Kidney capillary endothelial cell (primary cell): ENCODE measurements around the gene NTM.
"Not testable (repeated sequence)": the region's sequence is repeated elsewhere in the genome, so short reads cannot be mapped to it uniquely, and the experiment has no call there.

Source experiments
- DNase-seq: peaks from one replicate; pipeline ENCODE4 v3.0.0-alpha.2; 2018; ENCODE audit warnings: low spot score

Gene NTM

DNA sequence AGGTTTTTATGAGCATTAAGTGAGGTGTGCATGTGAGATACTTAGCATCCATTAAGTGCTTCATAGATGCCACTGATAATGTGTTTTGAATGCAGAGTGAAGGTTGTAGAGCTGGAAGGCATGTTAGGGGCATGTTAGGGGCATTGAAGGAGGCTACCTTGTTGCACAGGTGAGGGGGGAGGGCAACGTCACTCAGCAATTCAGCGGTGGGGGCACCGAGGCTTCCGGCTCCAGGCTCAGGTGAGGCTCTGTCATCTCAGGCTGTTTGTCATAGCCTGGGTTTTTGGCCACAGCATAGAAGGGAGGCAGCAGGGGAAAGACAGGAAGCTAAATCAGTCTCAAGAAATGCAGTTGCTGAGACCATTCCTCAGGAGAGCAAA is 299.0 kb downstream of the NTM start:
- DNase-seq = no peak

GRCh38 chr11:131670876-131671275 is 300.5 kb downstream of the NTM start:
- no peak for DNase-seq

DNA sequence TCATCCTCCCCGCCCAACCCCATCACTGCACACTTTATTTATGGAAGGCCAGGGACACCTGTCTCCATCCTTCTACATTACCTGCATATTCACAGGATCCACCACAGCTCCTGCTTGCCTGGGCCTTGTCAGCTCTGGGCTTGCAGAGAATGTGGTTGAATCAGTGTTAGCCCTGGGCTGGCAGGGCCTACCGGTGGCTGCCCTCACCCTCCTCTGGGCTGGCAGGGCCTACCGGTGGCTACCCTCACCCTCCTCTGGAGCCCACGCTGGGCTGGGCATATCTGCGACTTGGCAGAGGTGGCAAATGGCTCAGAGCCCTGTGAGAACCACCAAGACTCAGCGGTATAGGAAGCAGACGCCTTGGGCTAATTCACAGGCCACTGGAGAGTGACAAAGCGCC is 300.9 kb downstream of the NTM start:
- DNase-seq = no peak

- DNase-seq = no peak
These were observed 301.3 kb downstream of the NTM start for GRCh38 chr11:131671734-131672133.

DNA sequence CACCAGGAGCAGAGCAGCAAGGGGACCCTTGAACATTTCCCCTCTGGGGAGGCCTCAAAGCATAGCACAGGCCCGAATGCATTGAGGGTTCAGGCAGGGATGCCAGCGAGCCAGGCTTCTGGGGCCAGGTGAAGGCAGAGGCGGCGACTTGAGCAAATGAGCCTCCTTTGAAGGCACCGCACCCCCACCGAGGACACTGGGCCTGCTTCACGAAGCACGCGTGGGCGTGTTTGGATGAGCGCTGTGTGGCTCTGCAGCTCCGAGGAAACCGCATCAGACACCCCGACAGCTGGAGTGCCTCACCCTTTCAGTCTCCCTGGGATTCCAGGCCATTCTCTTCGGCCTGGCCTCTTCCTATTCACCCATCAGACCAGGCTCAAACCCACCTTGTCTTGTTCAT is 301.8 kb downstream of the NTM start:
- DNase-seq = no peak

- peak; percentile 60 for DNase-seq
These were observed 303.8 kb downstream of the NTM start for GRCh38 chr11:131674051-131674755.

DNA sequence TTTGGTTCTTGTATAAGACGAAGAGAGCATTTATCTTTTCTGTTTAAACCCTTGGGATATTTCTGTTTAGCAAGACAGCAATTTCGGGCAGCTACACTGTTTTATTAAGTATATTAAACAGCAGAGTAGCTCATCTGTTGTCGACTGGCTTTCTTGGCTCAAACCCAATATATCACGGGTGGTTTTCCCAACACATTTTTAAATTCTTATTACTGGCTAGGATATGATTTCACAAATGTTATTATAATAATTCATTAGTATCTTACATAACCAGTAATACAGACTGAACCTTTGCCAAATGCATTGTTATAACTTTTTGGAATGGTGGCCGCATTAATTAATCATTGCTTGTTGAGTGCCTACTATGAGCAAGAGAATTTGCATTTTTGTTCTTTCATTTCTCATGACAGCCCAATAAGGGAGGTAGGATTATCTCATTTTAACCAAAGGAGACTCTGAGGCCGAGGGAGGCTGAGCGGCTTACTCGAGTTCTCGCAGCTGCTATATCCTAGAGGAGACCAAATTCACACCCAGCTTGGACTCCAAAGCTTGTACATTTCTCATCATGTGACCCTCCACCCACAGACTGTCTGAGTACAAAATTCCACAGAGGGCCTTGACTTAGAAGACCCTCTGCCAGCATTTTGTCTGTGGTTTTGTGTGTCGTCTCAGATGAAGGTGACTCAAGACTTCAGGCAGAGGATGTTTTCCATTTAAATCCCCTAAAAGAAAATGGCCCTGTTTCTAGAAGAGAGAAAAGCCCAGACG is 304.9 kb downstream of the NTM start:
- DNase-seq = no peak

DNA sequence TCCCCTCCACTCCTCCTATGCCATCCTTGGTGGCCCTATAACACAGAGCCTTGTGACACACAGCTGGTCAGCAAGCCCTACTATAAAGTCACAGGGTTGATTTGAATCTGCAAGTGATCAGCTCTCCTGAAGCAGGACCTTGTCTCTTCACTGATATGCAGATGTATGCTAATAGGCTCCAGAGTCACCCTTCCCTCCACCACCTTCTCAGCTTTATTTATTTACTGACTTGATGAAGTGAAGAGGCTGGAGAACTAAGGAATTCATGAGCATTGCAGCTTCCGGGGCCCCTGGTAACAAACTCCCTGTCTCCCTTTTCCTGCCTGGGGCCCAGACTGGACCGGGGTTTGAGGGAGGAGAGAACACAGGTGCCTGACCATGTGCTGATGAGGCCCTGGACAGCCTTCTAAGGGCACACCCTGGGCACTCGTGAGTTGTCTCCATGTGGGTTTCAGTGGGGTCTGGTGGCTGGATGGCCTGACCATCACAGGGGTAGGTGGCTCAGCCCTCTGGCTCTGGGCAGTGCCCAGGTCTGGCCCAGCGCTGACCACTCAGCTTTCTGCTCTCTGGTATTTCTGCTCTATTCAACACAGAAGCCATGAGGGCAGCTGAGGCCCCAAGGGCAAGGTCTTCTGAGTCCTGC is 307.5 kb downstream of the NTM start:
- DNase-seq = no peak

- no peak for DNase-seq
These were observed 308.4 kb downstream of the NTM start for GRCh38 chr11:131678658-131679340.

- DNase-seq = not testable (repeated sequence)
These were observed 310.0 kb downstream of the NTM start for GRCh38 chr11:131680448-131680847.

GRCh38 chr11:131681920-131682319 is 311.5 kb downstream of the NTM start:
- no peak for DNase-seq

DNA sequence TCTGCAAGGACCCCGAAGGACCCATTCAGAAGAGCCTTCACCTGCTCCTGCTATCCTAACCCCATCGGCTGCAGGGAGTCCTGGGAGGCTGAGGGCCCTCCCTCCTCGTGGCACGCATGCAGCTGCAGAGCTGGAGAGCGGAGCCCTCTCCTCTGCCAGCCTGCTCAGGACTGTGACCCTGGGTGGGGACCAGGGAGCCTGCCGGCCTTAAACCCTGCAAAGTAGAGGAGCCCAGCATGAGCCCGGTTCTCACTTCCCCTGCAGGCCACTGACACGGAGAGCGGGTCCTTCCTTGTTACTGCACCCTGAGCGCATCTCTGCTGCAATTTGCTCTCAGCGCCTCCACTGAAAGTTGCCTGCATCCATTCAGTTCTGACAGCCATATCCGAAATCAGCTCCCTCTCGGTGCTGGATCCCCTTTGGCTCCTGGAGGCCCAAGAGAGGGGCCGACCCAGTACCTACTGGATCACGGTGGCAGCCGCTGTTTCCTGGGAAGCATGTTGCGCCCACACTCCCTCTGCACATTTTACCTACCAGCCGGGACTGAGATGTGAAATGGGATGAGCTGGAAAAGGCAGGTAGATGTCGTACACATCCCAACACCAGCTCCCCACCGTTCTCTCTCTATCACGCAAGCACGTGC is 312.1 kb downstream of the NTM start:
- no peak for DNase-seq

GRCh38 chr11:131683131-131683530 is 312.7 kb downstream of the NTM start:
- no peak for DNase-seq

DNA sequence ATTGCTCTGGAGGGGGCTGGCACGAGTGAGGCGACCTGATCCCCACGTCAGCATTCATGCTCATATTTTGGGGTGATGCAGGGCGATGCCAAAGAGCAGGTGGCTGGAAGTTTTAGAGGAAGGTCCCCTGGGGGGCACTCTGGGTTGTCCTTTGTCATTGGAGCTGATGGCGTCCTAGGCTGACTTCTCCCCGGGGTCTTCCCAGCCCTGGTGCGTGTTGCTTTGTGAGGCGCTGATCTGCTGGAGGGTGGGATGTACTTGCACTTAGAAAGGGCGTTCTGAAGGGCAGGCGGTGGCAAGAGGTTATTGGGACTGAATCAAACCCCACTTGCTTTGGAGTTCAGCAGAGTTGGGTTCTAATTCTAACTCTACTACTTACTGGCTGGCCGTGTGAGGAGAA is 313.3 kb downstream of the NTM start:
- DNase-seq = no peak

DNA sequence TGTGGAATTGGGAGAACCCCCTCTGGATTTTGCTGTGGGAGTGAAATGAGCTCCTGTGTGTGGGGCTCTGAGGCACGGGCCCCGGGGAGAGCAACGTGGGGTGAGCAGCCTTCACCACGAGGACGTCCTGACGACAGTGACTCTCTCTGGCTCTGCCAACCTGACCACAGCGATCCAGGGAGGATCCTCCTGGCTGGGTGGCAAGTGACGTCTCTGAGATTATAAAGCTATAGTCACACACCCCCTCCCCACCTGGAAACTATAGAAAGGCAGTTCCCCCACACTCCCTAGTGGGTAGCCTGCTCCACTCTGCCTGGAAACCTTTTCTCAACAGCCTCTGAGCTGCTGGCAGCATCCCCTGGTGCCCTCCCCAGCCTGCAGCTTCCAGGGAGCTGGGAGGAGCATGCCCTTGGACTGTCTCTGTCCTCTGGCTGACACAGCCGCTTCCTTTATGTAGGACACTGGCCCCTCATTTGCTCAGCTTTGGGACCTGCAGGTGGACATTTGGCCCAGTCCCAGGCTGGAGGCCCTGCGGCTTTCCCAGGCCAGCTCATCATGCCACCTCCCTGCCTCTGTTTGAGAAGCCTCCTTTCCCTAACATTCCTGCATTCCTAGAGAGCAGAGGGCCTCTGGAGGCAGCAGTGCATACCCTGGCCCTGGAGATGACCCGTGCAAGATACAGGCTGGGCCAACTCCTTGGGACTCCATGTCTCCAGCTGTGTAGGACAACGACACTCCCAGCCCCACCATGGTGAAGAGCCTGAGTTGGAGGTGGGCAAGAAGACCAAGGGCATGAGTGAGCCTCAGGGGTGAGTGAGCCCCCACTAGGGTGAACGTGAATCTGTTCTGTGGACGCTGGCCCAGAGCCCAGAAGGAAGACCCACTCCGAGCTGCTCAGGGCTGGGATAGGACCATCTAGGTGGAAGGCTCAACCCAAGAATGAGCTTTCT is 314.0 kb downstream of the NTM start:
- DNase-seq = no peak

DNA sequence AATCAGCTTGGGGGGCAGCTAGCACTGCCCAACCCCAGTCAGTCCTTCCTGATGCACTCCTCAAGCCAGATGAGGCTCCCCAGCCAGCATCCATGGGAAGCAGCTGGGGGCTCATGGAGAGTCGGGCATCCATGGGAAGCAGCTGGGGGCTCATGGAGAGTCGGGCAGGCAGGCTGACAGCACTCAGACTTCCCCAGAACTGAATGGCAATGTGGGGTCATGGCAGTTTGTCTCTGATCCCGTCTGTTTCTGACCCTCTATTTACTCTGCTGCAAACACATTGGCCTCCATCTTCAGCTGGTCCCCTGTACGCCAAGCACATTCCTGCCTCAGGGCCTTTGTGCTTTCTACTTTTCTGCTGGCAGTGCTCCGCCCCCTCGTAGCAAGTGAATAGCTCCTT is 314.8 kb downstream of the NTM start:
- no peak for DNase-seq

DNA sequence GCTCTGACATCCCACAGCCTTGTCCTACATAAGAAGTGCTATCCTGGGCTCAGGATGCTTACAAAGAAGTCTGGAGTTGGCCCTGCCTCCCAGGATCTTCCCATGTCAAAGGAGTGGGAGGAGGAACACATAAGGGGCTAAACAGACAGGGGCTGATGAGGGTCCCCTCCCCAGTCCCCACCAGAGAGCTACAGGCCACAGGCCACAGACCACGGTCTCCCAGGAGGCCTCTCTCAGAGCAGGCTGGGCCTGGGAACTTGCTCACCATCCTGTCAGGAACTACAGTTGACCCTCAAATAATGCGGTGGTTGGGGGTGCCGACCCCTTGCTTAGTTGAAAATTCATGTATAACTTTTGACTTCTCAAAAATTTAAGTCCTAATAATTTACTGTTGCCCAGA is 315.5 kb downstream of the NTM start:
- no peak for DNase-seq

DNA sequence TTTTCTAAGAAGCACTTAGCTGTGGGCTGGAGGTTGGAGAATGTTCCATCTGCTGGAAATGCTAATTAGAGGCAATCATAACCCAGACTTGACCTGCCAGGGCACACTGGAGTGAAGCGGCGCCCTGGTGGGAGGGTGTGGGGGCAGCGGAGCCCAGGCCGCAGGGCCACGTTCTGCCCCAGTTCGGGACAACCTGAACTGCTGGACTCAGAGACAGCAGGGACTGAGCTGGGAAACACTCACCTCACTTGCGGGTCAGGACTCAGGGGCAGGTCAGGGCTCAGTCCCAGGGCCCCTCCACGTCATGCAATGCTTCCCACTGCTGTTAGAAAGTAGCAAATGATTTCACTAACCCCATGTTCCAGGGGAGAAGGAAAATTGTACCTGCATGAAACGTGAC is 316.4 kb downstream of the NTM start:
- no peak for DNase-seq

GRCh38 chr11:131687291-131688047 is 317.1 kb downstream of the NTM start:
- no peak for DNase-seq

- peak; percentile 56 for DNase-seq
These were observed 317.8 kb downstream of the NTM start for GRCh38 chr11:131688048-131688693.
